GM23248 (cell line): ENCODE measurements around the gene BIRC7.

Source experiments
- EZH2 ChIP-seq: fragments of 200-600 bp; sonication (generic); IDR thresholded peaks from 2 replicates; pipeline ENCODE4 v1.6.1; 2018; ENCODE audit warnings: antibody characterized with exemption, mild to moderate bottlenecking; ENCODE audit not compliant: insufficient read depth, poor library complexity, severe bottlenecking
- EZH2phosphoT487 ChIP-seq: fragments of 200-600 bp; sonication (generic); IDR thresholded peaks from 2 replicates; pipeline ENCODE4 v1.6.1; 2018; ENCODE audit warnings: antibody characterized with exemption, moderate library complexity, mild to moderate bottlenecking, low read depth; ENCODE audit not compliant: insufficient read depth

DNA sequence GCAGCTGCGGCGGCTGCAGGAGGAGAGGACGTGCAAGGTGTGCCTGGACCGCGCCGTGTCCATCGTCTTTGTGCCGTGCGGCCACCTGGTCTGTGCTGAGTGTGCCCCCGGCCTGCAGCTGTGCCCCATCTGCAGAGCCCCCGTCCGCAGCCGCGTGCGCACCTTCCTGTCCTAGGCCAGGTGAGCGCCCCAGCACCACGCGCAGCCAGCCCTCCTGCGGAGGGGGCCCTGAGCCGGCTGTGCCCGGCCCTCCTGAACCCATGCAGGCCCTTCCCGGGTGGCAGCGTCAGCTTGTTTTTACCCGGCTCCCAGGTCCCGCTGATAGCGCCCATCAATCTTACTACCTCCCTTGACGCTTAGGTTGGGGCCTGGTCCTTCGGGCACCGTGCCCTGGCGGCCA, 3.7 kb downstream of the BIRC7 start:
- TF ChIP-seq EZH2 (no peak), EZH2phosphoT487 (no peak)
